ENCODE measurements around the gene AMOTL2.

DNA sequence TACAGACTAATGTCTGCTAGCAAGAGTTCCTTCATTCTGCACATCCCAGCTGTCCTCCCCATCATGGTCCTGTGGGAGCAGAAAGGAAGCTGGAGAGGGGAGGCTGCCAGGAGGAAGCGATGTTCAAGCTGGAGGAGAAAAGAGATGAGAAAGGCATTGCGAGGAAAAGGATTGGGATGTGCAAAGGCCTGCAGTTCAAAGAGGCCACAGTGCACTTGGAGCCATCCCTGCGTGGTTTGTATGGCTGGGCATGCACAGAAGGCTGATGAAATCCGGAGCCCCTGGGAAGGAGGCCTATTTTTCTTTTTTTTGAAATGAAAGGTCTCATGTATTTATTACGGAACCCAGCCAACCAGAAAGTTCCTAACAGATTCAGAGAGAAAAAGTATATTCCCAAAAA is 22.8 kb downstream of the AMOTL2 start:
- no peak for TF ChIP-seq CEBPB (IDR thresholded peaks at IDR 0.05)
- no peak for TF ChIP-seq RAD21 (IDR thresholded peaks at IDR 0.05; ENCODE audit: low read depth)
- no peak for TF ChIP-seq EP300 (IDR thresholded peaks at IDR 0.05; ENCODE audit: borderline replicate concordance)
- TF ChIP-seq TAF1 (IDR thresholded peaks at IDR 0.05; ENCODE audit: low read depth): no peak
- TF ChIP-seq, protein P1, sequence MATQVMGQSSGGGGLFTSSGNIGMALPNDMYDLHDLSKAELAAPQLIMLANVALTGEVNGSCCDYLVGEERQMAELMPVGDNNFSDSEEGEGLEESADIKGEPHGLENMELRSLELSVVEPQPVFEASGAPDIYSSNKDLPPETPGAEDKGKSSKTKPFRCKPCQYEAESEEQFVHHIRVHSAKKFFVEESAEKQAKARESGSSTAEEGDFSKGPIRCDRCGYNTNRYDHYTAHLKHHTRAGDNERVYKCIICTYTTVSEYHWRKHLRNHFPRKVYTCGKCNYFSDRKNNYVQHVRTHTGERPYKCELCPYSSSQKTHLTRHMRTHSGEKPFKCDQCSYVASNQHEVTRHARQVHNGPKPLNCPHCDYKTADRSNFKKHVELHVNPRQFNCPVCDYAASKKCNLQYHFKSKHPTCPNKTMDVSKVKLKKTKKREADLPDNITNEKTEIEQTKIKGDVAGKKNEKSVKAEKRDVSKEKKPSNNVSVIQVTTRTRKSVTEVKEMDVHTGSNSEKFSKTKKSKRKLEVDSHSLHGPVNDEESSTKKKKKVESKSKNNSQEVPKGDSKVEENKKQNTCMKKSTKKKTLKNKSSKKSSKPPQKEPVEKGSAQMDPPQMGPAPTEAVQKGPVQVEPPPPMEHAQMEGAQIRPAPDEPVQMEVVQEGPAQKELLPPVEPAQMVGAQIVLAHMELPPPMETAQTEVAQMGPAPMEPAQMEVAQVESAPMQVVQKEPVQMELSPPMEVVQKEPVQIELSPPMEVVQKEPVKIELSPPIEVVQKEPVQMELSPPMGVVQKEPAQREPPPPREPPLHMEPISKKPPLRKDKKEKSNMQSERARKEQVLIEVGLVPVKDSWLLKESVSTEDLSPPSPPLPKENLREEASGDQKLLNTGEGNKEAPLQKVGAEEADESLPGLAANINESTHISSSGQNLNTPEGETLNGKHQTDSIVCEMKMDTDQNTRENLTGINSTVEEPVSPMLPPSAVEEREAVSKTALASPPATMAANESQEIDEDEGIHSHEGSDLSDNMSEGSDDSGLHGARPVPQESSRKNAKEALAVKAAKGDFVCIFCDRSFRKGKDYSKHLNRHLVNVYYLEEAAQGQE (IDR thresholded peaks at IDR 0.05; ENCODE audit: low read depth): no peak
- no peak for TF ChIP-seq FOXM1 (IDR thresholded peaks at IDR 0.05; ENCODE audit: borderline replicate concordance, low read depth)
- TF ChIP-seq TEAD4 (IDR thresholded peaks at IDR 0.05): no peak
- TF ChIP-seq, protein P2, sequence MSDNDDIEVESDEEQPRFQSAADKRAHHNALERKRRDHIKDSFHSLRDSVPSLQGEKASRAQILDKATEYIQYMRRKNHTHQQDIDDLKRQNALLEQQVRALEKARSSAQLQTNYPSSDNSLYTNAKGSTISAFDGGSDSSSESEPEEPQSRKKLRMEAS (IDR thresholded peaks at IDR 0.05): no peak
- TF ChIP-seq ZBTB7A (IDR thresholded peaks at IDR 0.05; ENCODE audit: low read depth): no peak
- TF ChIP-seq CREB1 (IDR thresholded peaks at IDR 0.05; ENCODE audit: low read depth): no peak
- TF ChIP-seq NFIC (IDR thresholded peaks at IDR 0.05): no peak
- no peak for TF ChIP-seq EGR1 (IDR thresholded peaks at IDR 0.05)
